ENCODE results near the gene R3HDM2.

- TF ChIP-seq CTCF (IDR thresholded peaks at IDR 0.05) (no peak), POLR2A (IDR thresholded peaks at IDR 0.05) (no peak)
These were observed 20.5 kb upstream of the R3HDM2 start for GRCh38 chr12:57451233-57451778.
